HG03095 (cell line): ENCODE measurements around the gene FDPS.

Source experiments
- ATAC-seq: cut with Tn5 transposase; IDR thresholded peaks from one replicate; pipeline ENCODE4 v1.9.1; 2021; ENCODE audit warnings: moderate library complexity; ENCODE audit not compliant: unreplicated experiment

FDPS gene

GRCh38 chr1:155352631-155353030 lies 44.0 kb downstream of the FDPS start:
- no peak for ATAC-seq

- no peak for ATAC-seq
These were observed 51.4 kb downstream of the FDPS start for GRCh38 chr1:155360051-155360450.
